Cardiac fibroblast (primary cell): ENCODE measurements around the gene ACOT7.
A peak's percentile ranks its signal among the peaks of the same experiment; 100 is the strongest.

Source experiments
- DNase-seq, 2 donors: peaks; one replicate each; pipeline versions ENCODE4 v3.0.0 to v3.0.0-alpha.2; 2010; ENCODE audit warnings: low read depth in 2 of 2
- H3K4me3 ChIP-seq, 2 donors: replicated peaks in 1 of 2; 1 replicate in 1 of 2; 2 replicates in 1 of 2; pipeline ENCODE4 v1.5.1; 2011; ENCODE audit warnings: low read depth in 2 of 2, low read length in 2 of 2, mild to moderate bottlenecking in 2 of 2, moderate library complexity in 1 of 2
- TF ChIP-seq, protein P1 (sequence below): IDR thresholded peaks from one replicate; pipeline ENCODE4 v1.5.1; 2011; ENCODE audit warnings: low read depth, mild to moderate bottlenecking, low read length, inconsistent platforms

The ACOT7 gene

DNA sequence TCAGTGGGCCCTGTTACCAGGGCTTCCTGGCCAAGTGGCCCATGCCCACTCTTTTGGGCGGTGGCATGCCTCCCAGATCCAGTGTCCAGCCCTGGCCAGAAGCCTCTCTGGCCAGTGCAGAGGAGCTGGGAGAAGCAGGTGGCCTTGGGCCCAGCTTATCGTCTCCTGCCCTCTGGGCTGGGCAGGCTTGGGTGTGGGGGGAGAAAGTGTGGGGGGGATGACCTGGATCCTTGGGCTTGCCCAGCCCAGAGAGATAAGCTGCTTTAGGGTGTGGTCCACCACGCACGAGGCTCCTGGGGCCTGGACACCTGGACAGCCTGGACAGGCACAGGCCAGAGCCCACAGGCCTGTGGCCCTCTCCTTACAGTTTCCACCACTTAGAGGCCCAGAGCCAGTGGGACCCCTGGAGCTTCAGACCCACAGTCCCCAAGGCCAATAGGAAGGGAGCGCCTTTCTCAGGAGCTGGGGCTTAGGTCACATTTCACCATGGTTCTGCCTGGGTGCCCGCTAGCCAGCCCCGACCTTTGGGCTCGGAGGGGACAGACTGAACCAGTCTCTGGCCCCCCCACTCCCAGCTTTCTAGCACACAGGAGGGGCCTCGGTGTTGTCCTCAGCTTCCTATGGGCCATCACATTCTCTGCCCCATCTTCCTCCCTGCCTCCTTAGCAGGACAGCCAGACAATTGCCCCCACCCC is 32.9 kb upstream of the ACOT7 start:
- DNase-seq, result no peak
- no peak overlapping the region for H3K4me3 ChIP-seq
- TF ChIP-seq, protein P1, sequence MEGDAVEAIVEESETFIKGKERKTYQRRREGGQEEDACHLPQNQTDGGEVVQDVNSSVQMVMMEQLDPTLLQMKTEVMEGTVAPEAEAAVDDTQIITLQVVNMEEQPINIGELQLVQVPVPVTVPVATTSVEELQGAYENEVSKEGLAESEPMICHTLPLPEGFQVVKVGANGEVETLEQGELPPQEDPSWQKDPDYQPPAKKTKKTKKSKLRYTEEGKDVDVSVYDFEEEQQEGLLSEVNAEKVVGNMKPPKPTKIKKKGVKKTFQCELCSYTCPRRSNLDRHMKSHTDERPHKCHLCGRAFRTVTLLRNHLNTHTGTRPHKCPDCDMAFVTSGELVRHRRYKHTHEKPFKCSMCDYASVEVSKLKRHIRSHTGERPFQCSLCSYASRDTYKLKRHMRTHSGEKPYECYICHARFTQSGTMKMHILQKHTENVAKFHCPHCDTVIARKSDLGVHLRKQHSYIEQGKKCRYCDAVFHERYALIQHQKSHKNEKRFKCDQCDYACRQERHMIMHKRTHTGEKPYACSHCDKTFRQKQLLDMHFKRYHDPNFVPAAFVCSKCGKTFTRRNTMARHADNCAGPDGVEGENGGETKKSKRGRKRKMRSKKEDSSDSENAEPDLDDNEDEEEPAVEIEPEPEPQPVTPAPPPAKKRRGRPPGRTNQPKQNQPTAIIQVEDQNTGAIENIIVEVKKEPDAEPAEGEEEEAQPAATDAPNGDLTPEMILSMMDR, result no peak

DNA sequence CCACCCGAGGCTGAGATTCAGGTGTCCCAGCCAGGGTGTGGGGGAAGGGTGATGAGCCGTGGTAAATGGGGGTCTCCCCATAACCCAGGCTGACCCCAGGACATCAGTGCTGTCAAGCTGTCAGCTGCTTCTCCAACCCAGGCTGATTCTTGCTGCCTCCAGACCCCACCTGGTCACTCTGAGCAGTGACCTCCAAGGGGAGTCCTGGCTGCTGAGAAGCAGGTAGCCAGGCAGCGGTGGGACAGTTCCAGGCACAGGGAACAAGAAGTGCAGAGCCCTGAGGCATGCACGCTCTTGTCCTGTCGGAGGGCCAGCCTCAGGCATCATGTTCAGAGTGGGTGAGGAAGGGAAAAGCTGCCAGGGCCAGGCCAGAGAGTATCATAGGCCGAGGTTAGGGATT is 32.1 kb upstream of the ACOT7 start:
- no peak for DNase-seq
- H3K4me3 ChIP-seq, result no peak overlapping the region
- TF ChIP-seq, protein P1, result no peak

DNA sequence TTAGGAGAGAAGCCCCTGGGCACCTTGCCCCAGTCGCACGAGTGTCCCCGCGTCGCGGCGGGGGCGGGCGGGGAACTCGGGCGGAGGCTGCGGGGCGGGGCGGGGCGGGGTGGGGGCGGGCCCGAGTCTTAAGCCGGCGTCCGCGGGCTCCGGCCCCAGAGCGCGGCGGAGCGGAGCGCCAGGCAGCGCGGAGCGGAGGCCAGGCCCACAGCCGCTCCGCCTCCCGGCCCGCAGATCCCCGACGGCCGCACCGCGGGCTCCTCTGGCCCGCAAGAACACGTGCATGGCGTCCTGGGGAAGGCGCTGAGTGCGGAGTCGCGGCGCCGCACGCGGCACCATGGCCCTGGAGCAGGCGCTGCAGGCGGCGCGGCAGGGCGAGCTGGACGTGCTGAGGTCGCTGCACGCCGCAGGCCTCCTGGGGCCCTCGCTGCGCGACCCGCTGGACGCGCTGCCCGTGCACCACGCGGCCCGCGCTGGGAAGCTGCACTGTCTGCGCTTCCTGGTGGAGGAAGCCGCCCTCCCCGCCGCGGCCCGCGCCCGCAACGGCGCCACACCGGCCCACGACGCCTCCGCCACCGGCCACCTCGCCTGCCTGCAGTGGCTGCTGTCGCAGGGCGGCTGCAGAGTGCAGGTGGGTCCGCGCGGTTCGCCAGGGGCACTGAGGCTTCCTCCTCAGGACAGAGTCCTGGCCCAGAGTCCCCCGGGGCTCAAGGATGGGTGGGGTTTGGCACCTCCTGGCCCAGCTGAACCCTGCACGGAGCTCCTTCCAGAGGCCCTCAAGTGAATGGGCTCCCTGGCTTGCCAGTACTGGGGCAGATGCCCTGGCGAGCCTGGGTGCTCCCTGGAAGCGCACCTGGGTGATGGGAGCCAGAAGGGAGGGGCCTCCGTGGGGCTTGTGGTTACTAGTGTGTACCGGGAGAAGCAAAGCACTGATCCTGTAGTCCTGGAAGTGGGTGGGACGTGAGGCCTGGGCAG is 31.3 kb upstream of the ACOT7 start, which contains the start of gene ESPN:
ESPN (plus strand) TSS at position 158 of the 975 bp plus-strand sequence; CDS start at position 338, 180 bp downstream.
- H3K4me3 ChIP-seq, result no peak within 1 kb of the TSS
- DNase-seq, result no peak
- TF ChIP-seq, protein P1, result no peak

DNA sequence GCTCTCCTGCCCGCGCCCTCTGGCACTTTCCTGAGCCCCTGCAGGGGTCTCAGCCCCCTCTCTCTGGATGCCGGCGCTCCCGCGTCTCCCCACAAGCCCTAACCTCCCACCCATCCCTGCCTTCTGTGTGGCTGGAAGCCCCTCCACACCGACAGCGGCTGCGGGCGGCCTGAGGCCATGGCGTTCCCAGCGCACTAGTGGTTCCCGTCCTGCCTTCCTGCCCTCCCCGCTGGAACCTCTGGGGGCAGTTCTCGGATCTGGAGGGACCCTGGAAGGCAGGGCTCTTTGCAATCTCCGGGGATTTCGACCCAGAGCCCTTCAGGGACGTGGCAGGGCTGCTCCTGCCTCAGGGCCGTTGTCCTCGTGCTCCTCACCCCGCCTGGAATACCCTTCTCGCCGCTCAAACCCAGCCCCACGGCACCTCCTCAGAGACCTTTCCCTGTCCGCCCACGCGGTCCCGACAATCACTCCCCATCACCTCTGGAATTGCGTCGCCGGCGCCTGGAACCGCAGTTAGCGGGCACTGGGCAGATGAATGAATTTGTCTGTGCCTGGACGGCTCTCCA is 30.5 kb upstream of the ACOT7 start:
- H3K4me3 ChIP-seq, result no peak overlapping the region
- TF ChIP-seq, protein P1, result no peak
- no peak for DNase-seq

DNA sequence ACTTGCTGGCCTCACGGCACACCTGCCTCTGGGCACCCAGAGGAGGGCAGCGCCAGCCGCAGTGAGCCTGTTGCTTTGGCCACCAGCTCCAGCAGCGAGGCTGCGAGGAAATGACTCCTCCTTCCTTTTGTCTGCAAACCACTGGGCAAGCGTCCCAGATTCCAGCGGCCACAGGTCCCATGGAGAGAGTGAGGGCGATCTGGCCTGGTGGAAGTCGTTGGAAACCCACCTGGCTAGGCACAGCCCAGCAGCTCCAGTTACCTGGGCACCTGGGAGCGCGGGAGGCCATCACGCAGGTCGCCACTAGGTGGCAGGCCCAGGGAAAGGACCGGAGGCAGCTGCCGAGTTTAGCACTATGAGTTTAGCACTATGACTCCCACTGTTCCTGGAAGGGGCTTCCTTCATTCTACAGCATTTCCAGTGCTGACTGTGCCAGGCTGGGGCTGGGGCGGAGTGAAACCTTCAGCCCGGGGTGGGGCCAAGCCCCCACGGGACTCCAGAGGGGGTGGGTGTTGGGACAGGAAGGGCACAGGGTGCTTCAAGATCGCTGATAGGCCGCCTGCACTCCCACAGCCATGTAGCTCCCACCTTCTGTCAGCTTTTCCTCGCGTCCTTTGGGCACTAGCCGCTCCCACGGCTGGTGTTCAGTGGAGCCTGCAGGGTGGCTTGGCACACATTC is 29.9 kb upstream of the ACOT7 start:
- TF ChIP-seq, protein P1, result peak; percentile 54
- peak; percentile 63 to 76 for DNase-seq

DNA sequence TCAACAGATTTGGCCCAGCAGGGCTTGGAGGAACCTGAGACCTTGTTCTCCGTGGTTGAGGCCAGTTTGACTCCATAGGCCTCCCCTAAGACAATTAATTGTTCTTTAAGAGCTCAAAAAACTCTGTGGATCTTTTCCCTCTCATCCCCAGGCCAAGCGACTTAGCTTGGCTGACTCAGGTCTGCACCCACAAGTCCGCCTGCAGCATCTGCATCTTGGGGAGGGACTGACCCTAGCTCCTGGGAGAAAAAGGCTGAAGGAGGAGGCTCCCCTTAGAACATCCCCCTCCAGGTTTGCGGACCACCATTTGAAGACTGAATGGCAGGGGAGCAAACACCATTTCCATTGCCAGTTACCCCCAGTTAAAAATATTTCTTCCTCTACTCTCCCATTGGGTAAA is 27.7 kb upstream of the ACOT7 start:
- TF ChIP-seq, protein P1, result no peak
- H3K4me3 ChIP-seq, result no peak overlapping the region
- no peak for DNase-seq

More for the DNA sequence above, 29.9 kb upstream of the ACOT7 start:
- no peak overlapping the region for H3K4me3 ChIP-seq
